Vagina (tissue), 2 donors: ENCODE measurements around the gene AKR1E2.

Source experiments
- POLR2AphosphoS5 ChIP-seq, 2 donors: sonication (generic); formaldehyde crosslinking; IDR thresholded peaks; one replicate each; pipeline ENCODE4 v1.9.0; 2017; ENCODE audit warnings: antibody characterized with exemption in 2 of 2, mild to moderate bottlenecking in 2 of 2, low read depth in 1 of 2; ENCODE audit not compliant: insufficient read depth in 1 of 2
- TF ChIP-seq, protein P1 (sequence below), 3 experiments: fragments of 450-650 bp in 2 of 3; fragments of 200-600 bp in 1 of 3; sonication (generic) in 1 of 3; IDR thresholded peaks; one replicate each; pipeline ENCODE4 v1.5.1; 2017 to 2019; ENCODE audit warnings: antibody characterized with exemption in 3 of 3, mild to moderate bottlenecking in 2 of 3, moderate library complexity in 2 of 3

DNA sequence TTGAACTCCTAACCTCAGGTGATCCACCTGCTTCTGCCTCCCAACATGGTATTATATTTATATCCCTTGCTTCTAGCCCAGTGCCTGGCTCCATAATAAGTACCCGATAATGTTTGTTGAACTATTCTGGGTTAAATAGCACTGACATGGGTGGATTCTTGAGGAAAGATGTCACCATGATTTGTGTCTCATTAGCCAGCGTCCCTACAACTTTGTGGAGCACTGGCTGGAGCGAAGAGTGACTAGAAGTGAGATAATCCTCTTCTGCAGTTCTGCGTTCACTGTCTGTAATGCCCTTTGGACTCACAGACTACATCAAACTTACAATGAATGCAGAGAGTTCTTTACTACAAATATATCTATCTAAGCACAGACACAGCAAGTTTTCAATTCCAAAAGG is 16.9 kb upstream of the AKR1E2 start:
- TF ChIP-seq POLR2AphosphoS5 (IDR thresholded peaks at IDR 0.05; ENCODE audit: insufficient read depth in 1 of 2, low read depth in 1 of 2) = no peak
- TF ChIP-seq, protein P1, sequence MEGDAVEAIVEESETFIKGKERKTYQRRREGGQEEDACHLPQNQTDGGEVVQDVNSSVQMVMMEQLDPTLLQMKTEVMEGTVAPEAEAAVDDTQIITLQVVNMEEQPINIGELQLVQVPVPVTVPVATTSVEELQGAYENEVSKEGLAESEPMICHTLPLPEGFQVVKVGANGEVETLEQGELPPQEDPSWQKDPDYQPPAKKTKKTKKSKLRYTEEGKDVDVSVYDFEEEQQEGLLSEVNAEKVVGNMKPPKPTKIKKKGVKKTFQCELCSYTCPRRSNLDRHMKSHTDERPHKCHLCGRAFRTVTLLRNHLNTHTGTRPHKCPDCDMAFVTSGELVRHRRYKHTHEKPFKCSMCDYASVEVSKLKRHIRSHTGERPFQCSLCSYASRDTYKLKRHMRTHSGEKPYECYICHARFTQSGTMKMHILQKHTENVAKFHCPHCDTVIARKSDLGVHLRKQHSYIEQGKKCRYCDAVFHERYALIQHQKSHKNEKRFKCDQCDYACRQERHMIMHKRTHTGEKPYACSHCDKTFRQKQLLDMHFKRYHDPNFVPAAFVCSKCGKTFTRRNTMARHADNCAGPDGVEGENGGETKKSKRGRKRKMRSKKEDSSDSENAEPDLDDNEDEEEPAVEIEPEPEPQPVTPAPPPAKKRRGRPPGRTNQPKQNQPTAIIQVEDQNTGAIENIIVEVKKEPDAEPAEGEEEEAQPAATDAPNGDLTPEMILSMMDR (IDR thresholded peaks at IDR 0.05) = no peak
